SIG-M5 (cell line): ENCODE results near the gene RHBDD3.

ENCODE experiments used
- DNase-seq: peaks from one replicate; lab custom pipeline; 2025; lab: John Stamatoyannopoulos, UW

Gene RHBDD3

DNA sequence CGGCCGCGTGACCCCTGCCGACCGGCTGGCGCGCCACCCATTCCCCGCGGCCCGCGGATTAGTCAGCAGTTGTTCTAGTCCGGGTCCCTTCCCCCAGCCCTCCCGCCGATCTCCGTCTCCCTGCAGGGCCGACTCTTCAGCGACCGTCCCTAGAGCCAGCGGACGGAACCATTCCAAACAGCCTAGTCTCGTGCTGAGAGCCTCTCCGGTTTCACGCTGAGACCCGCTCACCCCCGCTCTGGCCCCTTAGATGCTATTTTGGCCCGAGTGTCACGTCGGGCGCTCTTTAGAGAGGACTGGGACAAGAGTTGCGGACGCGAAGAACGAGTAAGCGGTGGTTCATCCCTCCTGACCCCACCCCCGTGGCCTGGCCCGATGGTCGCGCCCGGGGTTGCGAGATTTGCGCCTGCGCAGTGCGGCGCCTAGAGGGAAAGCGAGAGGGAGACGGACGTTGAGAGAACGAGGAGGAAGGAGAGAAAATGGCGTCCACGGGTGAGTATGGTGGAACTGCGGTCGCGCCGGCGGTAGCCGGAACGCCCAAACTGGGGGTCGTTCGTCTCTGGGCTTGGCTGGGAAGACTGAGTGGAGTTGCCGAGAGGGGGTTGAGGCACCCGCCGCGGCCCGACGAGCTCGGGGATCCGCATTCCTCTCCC lies at the start of gene RHBDD3, which contains the start of gene EWSR1:
RHBDD3 (minus strand) TSS at position 124 of the 653 bp plus-strand sequence. CDS start 2,355 bp downstream, outside the sequence.
EWSR1 (plus strand) TSS at position 411 of the 653 bp plus-strand sequence; CDS start at position 480, 69 bp downstream.
- DNase-seq, result peak; percentile 42

DNA sequence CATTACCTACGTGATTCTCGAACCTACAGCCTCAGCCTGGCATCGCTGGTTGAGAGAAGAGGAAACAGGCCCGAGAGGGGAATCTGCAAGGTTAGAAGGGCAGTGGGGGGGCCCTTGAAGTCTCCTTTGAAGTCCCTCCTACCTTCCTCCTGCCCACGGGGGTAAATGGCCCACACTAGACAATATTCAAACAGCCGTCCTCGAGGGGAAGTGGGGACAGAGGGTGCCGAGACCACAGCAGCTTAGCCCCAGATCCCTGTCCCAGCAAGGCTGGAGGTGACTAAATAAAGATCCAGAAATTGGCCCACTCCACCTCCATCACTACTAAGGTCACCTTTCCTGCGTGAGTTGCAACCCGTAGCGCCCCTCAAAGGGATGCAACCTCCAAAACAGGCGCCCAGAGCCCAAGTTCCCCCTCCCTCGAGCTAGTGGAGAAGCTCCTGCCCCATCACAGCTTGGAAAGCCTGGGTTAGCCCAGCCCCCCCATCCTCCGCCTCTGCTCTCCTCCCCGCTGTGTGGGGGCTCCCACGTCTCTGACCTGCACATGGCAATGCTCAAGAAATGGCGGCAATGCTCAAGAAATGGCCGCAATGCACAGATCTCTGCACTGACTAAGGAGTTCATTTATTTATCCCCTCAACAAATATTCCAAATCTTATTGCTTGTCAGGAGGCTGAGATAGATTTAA lies 48.5 kb upstream of the RHBDD3 start:
- DNase-seq, result no peak

GRCh38 chr22:29315286-29316140 lies 47.7 kb upstream of the RHBDD3 start, which contains the start of gene RASL10A:
Gene RASL10A (minus strand): TSS chr22:29315697. CDS start chr22:29315246, 451 bp downstream.
- no peak for DNase-seq

DNA sequence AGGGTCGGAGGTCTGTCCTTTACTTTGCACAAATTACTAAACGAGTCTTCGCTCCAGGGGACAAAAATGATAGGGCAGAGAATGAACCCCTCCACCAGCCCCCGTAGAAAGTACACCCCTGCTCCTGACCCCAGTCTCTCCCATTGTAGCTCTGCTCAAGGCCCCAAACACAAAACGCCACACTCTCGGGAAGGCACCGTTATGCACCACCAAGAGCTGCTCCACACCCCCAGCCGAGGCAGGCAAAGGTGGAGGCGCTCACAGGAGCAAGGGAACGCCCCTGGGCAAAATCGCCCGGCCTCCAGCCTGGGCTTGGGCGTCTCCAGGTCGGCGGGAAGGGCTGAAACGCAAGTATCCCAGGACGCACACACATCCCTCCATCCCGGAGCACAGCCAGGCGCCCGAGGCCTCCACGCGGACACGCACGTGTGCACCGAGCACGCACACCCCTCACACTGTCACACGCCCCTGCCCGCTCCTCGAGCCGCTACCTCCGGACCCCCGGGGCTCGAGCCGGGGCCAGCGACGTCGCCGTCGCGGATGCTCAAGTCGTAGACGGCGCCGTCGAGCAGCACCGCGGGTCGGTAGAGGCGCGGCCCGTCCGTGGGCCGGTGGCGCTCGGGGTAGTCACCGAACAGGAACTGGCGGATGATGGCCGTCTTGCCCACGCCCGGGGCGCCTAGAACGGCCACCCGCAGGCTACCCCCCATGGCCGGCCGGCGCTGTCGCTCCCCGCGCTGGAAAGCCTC lies 46.9 kb upstream of the RHBDD3 start:
- no peak for DNase-seq

DNA sequence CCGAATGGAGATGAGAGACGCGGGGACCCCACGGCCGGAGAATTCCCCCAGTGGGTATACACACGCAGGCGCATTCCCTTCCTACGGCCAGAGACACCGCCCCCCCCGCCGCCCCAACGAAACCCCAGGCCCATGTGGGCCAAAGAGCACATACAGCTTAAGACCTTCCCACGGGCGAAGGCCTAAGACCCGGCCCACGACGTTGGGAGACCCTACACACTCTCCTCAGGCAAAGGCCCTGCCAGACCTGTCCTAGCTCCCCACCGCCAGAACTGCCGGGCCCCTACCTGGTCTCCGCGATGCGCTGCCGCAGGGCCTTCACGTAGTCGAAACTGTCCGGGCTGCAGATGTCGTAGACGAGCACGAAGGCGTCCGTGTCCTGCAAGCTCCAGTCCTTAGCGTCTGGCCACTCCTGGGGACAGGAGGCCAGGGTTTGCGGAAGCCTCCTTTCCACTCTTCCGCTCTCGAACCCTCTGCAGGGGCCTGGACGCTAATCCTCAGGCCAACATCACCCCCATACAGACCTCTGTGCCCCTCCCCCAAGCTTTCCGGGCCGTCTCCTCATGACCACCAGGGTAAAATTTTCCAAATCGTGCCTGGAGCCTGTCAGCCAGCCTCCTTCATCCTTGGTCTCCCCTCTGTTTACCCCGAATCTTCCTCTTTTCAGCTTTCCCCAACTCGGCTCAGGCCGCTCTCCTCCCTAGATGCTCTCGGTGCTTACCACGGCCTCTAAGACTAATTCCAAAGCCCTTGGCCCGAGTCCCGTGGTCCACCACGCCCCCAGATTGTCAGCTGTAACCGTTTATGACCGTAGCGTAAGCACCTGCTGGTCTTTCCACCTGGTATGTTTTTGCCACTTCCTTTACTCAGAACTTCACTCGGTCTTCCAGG lies 46.0 kb upstream of the RHBDD3 start:
- DNase-seq, result no peak

DNA sequence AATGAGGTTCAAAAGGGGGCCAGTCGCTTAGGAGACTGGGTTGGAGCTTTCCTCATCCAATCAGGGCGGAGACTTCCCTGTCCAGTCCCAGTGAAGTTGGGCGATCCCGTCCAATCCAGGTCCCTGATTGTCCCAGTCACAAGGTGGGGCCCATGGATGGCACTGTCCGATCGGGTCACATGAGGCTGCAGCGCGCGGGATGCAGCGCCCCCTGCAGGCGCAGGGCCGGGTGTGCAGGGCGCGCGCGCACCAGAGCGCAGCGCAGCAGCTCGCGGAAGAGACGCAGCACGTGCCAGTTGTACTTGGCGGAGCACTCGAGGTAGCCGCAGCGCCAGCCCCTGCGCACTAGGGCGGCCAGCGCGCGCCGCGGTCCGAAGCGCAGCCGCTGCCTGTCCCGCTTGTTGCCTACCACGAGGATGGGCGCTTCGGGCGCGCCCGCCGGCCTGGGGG lies 45.4 kb upstream of the RHBDD3 start:
- DNase-seq, result no peak

- DNase-seq, result no peak
Observed at GRCh38 chr22:29312218-29313125, 44.7 kb upstream of the RHBDD3 start.

DNA sequence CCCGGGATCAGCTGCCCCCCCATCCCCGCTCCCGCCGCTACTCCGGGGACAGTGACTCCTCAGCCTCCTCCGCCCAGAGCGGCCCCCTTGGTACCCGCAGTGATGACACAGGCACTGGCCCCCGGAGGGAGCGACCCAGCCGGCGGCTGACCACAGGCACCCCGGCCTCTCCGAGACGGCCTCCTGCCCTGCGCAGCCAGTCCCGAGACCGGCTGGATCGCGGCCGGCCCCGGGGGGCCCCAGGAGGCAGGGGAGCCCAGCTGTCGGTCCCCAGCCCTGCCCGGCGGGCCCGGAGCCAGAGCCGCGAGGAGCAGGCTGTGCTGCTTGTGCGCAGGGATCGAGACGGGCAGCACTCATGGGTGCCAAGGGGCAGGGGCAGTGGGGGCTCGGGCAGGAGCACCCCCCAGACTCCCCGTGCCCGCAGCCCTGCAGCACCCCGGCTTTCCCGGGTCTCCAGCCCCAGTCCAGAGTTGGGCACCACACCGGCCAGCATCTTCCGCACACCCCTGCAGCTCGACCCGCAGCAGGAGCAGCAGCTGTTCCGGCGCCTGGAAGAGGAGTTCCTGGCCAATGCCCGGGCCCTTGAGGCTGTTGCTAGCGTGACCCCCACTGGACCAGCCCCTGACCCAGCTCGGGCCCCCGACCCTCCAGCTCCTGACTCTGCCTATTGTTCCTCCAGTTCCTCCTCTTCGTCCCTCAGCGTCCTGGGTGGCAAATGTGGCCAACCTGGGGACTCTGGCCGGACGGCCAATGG lies 43.9 kb upstream of the RHBDD3 start:
- no peak for DNase-seq

GRCh38 chr22:29310863-29311339 lies 43.1 kb upstream of the RHBDD3 start:
- DNase-seq, result no peak

- DNase-seq, result no peak
Observed at GRCh38 chr22:29310065-29310862, 42.5 kb upstream of the RHBDD3 start.

DNA sequence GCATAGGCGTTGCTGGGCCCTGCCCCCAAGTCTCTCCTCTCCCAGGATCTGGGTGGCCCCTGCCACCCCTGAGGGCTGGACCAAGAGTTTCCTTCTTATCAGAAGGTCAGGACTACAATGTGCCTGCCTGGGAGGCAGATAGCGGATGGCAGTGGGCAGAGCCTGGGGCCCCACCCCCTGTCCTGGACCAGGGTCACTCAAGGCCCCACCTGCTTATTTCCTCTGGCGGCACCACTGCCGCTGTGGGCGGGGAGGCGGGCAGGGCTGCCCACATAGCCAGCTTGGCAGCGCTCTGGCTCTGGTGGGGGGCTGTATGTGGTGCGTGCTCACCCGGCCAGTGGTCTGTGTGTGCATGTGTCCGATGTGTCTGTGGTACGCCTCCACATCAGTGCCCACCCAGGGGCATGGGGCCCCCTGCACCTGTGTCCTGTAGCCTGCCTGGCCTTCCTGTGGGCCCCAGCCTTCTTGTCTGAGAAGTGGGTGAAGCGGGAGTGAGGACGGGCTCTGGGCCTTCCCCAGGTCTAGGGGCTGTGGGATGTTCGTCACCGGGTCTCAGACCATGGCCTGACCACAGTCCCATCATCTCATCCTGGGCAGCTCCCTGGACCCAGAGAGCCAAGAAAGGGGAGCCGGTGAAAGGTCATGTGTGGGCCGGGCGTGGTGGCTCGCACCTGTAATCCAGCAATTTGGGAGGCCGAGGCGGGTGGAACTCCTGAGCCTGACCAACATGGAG lies 41.7 kb upstream of the RHBDD3 start:
- no peak for DNase-seq

DNA sequence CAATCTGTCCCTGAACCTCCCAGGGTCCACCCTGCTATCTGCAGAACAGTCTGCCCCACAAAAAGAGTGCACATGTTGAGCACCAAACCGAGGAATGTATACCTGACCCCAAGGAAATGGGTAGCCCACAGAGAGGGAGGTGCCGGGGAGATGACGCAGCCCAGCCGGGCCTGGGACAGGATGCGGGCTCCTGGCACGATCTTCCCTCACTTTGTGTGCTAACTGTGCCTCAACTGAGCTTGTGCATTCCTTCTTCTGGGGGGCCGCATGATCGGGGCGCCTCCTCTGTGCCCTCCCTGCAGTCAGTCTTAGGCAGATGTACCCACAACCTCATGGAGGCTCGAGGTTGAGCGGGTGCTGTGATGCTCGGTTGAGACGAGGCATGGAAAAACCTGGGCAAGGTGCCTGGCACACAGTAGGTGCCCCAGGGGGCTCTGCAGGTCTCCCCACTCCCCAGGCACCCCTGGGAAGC lies 41.0 kb upstream of the RHBDD3 start:
- DNase-seq, result no peak

DNA sequence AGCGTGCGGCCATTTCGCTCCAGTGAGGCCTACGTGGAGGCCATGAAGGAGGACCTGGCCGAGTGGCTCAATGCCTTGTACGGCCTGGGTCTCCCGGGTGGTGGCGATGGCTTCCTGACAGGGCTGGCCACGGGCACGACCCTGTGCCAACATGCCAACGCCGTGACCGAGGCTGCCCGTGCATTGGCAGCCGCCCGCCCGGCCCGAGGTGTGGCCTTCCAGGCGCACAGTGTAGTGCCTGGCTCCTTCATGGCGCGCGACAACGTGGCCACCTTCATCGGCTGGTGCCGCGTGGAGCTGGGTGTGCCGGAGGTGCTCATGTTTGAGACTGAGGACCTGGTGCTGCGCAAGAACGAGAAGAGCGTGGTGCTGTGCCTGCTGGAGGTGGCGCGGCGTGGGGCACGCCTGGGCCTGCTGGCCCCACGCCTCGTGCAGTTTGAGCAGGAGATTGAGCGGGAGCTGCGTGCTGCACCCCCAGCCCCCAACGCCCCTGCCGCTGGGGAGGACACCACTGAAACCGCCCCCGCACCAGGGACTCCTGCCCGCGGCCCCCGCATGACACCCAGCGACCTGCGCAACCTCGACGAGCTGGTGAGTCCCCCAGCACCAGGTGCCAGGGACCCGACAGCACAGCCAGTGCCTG lies 40.5 kb upstream of the RHBDD3 start:
- no peak for DNase-seq

GRCh38 chr22:29307596-29308147 lies 39.9 kb upstream of the RHBDD3 start:
- DNase-seq, result no peak

DNA sequence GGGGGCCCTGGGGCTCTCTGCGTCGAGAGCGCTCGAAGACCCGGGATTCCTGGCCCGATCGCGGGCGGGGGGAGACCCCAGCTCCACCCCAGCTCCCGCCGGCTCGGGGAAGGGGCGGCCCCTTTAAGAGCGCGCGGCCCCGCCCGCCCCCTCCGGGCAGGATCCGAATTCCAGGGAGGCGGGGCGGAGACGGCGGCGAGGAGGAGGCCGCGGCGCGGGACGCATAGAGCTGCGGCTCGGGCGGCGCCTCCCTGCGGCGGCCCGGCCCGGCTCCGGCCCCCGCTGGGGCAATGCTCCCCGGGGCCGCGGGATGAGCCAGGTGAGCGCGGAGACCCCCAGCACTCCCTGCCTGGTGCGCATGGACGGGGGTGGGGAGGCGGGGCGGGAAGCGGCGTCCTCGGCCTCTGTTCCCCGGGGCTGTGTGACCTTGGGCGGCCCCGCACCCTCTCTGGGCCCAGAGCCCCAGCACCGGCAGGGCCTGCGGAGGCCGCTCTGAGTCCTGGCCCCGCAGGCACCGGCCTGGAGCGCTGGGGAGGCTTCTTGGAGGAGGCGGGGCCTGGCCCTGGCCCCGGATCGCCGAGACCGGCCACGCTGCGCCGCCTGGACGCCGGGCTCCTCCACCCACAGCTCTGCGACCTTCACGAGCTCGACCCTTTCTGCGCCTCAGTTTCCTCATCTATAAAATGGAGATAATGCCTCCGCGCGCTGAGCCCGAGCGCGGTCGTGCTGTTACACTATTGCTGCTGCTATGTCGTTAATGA lies 39.2 kb upstream of the RHBDD3 start:
- no peak for DNase-seq
